HuH-7.5 (cell line): Measurements from ENCODE around the gene AXIN1.
"Not testable (repeated sequence)": the region's sequence is repeated elsewhere in the genome, so short reads cannot be mapped to it uniquely, and the experiment has no call there.

Experiments used
- DNase-seq: peaks from one replicate; pipeline ENCODE4 v3.0.0; 2011; ENCODE audit warnings: low spot score

AXIN1 gene

GRCh38 chr16:381789-382717, 29.5 kb upstream of the AXIN1 start, which contains the start of gene PGAP6:
Gene PGAP6, minus strand, starts transcription at chr16:381978. Its CDS starts 157 bp downstream, at chr16:381821.
- DNase-seq, result peak; percentile 81

DNA sequence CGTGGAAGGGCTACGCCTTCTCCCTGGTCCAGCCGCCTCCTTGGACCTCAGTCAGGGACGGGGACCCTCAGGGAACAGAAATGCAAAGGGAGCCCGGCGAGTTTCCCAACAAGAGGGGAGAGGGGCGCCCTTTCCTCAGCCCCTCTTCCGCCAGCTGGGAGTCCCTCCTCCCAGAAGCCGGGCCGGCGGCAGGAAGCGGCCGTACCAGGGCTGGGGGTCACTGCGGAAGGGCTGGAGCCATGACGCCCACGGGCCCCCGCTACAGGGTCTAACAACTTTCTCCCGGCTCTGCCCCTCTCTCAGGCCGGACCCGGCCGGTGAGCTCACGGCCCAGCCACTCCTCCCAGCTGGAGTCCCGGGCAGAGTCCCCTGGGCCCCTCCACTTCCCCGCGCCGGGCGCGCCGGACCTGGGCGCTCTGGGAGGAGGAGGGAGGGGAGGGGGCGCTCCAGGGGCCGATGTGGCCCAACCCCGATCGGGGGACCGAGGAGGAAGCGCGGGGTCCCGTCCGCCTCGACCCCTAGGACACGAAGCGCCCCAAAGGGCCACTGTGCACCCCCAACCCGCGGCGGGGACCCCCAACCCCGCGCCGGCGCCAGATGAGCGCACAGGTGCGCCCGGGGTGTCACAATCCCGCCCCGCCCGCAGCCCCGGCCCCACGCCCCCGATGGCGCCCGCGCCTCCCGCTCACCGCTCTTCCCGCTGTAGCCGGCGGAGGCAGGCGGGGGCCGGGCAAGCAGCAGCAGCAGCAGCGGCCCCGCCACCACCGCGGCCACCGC, 28.7 kb upstream of the AXIN1 start:
- no peak for DNase-seq

DNA sequence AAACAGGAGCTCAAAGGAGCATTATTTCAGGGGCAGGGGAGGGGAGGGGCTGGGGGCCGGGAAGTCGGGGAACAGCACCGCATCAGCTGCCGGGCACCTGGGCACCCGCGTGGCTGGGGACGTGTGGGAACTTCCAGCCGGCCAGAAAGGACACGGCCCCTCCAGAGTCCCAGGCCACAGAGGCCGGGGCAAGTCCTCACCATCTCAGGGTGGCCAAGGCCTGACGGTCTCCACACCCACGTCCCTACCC, 28.2 kb upstream of the AXIN1 start:
- DNase-seq, result no peak

- no peak for DNase-seq
These were observed 27.6 kb upstream of the AXIN1 start for GRCh38 chr16:379961-380761.

DNA sequence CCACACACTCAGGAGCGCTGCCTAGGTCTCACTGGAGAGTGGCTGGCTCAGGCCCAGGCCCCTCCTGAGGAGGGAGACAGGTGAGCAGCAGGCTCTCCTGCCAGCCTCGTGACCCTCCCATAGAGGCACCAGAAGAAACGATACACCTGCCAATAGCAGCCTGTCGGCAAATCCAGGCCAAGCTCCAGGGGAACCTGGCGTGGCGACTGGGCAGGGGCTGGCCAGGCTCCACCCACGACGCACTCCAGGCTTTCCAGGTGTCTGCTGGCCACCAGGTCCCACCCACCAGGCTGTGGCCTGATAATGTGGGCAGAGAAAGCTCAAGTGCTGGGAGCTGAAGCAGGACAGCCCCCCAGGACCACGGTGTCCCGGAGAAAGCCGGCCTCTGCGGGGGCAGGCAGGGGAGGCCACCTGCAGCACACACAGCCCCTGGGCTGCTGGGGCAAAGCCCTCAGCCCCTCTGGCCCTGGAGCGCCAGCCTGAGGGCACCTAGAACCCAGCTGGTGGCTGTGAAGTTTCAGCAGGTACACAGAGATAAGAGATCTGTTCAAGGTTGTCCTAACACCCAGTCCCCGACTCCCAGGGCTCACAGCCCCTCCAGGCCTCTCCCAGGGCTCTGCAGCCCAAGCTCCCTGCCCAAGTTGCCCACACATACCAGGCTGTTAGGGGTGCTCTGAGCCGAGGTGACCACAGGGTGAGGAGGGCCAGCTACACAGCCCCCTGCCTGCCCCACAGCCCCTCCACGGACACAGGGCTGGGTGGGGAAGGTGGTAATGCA, 26.8 kb upstream of the AXIN1 start:
- no peak for DNase-seq

DNA sequence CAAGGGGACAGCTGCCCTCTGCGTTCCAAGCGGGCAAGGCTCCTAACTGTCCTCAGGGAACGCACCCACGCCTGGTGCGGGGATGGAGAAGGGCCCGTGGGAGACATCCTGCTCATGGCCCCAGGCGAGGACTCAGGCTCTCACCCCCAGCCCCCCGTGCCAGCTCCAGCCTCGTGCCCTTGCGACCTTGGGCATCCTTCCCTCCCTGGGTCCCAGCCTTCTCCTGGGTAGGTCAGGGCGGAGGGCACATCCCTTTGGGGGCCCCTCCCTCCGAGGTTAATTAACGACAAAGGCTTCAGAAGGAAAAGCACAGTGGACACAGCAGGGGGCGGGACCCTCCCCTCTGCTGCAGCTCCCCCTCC, 26.3 kb upstream of the AXIN1 start:
- no peak for DNase-seq

DNA sequence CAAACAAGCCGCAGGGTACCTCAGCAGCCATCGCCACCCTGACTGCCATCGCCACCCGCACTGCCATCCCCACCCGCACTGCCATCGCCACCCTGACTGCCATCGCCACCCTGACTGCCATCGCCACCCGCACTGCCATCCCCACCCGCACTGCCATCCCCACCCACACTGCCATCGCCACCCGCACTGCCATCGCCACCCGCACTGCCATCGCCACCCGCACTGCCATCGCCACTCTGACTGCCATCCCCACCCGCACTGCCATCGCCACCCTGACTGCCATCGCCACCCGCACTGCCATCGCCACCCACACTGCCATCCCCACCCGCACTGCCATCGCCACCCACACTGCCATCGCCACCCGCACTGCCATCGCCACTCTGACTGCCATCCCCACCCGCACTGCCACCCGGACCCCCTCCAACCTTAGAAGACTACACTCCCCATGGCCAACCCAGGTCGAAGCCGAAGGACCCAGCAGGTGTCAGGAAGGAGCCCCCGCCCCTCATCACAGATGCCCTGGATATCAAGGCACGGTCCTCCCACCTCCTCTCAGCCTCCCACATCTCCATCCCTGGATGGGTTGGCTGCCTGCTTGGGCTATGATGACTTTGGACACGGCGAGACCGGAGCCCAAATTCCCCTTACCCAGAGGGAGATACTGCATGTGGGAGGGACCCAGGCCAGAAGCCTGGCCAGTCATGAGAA, 25.7 kb upstream of the AXIN1 start:
- DNase-seq, result not testable (repeated sequence)

GRCh38 chr16:377419-377951, 25.0 kb upstream of the AXIN1 start:
- no peak for DNase-seq

- DNase-seq, result no peak
These were observed 24.4 kb upstream of the AXIN1 start for GRCh38 chr16:376817-377418.

DNA sequence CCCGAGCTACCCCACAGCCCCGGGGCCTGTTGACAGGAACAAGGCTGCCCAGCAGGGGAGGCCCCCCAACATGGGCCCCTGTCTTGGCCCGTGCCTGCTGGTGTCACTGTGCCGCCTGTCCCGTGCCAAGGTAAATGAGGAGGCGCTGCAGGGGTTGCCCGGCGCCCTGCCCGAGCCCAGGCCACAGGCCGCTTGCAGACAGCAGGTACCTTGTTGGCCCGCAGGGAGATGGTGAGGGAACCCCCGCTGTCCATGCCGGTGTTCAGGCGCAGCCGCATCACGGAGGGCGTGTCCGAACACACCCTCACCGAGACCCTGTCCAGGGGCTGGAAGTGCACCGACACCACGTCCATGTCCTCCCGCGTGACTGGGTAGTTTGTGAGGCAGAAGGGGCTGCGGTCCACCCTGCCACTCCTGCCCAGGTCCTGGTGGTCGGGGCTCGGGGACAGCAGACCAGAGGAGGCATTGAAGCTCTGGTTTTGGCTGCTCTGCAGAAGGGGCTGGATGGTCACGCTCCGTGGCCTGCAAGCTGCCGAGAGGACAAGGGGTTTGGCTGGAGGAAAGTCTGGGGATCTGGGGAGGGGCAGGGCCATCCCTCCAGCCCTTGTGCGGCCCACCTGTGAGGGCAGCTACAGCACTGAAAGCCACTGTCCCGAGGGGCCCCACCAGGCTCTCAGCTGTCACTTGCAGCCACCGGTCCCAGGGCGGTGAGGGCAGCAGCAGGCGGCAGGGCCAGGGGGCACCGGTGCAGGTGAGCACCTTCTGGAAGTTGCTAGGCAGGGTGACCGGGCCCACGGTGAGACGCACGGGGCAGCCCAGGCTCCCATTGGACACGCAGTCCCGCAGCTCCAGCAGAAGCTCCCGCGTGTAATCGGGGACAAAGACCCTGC, 23.6 kb upstream of the AXIN1 start:
- no peak for DNase-seq

- no peak for DNase-seq
These were observed 22.7 kb upstream of the AXIN1 start for GRCh38 chr16:375212-375611.

GRCh38 chr16:374616-374926, 22.0 kb upstream of the AXIN1 start:
- DNase-seq, result no peak

DNA sequence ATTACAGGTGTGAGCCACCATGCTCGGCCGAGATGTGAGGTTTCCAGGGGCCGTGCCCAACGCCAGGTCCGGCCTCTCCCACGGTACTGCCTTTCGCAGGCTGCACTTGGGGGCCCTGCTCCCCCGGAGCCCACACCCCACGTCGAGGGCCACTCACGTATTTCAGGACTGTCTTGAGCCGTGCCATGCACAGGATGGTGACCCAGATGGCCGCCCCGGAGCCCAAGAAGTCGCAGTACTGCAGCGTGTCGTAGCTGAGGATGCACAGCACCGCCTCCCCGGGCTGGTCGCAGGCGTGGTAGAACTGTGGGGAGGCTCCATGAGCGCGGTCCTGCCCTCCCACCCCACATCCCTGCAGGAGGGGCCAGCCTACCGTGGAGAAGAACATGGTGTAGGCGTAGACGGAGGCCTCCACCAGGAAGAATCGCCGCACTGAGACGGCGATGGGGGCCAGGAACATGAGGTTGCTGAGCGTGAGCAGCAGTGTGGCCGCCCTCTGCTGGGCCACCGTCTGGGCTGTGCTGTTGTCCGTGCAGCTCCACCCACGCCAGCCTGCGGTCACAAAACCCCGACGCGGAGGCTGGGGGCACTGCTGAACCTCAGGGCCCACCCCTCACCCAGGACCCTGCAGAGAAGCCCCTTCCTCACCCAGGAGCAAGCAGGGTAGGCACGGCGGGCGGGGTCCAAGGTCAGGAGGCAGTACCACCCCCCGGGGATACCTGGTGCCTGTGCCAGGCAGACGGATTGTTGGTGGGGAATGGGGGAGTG, 21.5 kb upstream of the AXIN1 start:
- DNase-seq, result no peak

GRCh38 chr16:373020-373598, 20.6 kb upstream of the AXIN1 start:
- DNase-seq, result no peak

GRCh38 chr16:372302-372983, 19.9 kb upstream of the AXIN1 start:
- no peak for DNase-seq

DNA sequence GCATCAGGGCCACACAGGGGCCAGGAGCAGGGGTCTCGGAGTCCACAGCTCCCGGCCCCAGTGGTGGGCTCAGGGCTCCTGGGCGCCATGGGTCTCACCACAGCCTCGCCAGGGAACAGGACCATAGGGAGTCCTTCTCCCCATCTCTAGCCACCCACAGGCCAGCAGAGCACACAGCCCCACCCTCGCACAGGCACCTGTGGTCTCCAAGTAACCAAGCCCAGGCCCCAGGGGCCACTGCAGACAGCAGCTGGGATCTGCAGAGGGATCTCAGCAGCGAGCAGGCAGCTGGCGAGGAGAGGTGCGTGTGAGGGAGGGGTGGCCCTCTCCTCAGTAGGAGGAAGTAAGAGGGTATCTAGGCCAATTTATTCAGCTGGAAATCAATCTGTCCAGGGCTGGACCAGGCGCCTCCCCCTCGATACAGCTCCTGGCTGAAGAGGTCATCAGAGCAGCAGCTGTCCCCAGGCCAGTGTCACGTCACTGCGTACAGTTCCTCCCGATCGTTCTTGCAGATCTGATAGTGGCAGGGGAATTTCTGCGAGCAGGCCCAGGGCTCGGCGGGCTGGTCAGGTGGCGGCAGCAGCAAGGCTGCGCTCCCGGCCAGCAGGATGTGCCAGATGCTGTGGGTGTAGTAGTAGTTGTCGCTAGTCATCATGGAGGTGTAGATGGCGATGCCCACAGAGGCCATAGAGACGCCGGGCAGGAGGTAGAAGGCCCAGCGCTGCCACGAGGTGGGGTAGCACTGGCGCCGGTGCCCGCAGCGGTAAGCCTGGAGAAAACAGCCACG, 19.2 kb upstream of the AXIN1 start:
- no peak for DNase-seq

DNA sequence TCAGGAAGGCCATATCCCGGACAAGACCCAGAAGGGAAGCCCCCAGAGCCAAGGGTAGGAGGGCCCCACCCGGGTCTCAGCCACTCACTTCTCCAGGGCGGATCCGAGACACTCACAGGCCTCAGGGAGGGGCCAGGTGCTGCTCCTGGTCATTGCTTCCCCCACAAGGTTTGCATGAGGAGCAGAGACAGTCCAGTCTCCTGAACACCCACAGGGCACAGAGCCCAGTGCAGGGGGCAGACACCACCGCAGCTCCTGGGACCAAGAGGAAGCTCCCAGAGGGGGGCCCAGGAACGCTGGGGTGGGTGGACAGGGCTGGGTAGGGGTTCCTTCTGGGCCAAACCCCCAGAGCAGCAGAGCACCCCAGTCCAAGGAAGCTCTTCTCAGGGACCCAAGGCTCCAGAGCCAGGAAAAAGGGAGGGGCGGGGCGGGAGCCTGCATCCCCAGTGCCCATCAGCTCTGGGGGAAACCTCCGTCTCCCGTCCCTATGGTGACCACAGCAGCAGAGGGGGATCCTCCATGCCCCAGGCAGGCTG, 18.5 kb upstream of the AXIN1 start:
- no peak for DNase-seq
